ENCODE results near the gene DCDC2.
"Not testable (repeated sequence)": the region's sequence is repeated elsewhere in the genome, so short reads cannot be mapped to it uniquely, and the experiment has no call there.

Gene DCDC2

GRCh38 chr6:24323632-24324337 lies 34.1 kb downstream of the DCDC2 start:
- DNase-seq = no peak

- DNase-seq = no peak
Measured at GRCh38 chr6:24322924-24323323, 34.9 kb downstream of the DCDC2 start.

GRCh38 chr6:24322446-24322845 lies 35.4 kb downstream of the DCDC2 start:
- not testable (repeated sequence) for DNase-seq

- no peak for DNase-seq
Measured at GRCh38 chr6:24321538-24322162, 36.2 kb downstream of the DCDC2 start.

- no peak for DNase-seq
Measured at GRCh38 chr6:24313251-24314141, 44.4 kb downstream of the DCDC2 start.

GRCh38 chr6:24311775-24312174 lies 46.1 kb downstream of the DCDC2 start:
- not testable (repeated sequence) for DNase-seq

- no peak for DNase-seq
Measured at GRCh38 chr6:24307881-24308280, 50.0 kb downstream of the DCDC2 start.

GRCh38 chr6:24306936-24307335 lies 50.9 kb downstream of the DCDC2 start:
- DNase-seq = no peak

- DNase-seq = no peak
Measured at GRCh38 chr6:24306038-24306437, 51.8 kb downstream of the DCDC2 start.

- DNase-seq = no peak
Measured at GRCh38 chr6:24296944-24297343, 60.9 kb downstream of the DCDC2 start.

- not testable (repeated sequence) for DNase-seq
Measured at GRCh38 chr6:24293852-24294251, 64.0 kb downstream of the DCDC2 start.

- no peak for DNase-seq
Measured at GRCh38 chr6:24287239-24287638, 70.6 kb downstream of the DCDC2 start.

GRCh38 chr6:24284006-24284405 lies 73.9 kb downstream of the DCDC2 start:
- no peak for DNase-seq

- DNase-seq = peak; percentile 65
Measured at GRCh38 chr6:24283043-24283985, 74.5 kb downstream of the DCDC2 start.

- DNase-seq = no peak
Measured at GRCh38 chr6:24274441-24275083, 83.3 kb downstream of the DCDC2 start.

- no peak for DNase-seq
Measured at GRCh38 chr6:24273096-24273870, 84.6 kb downstream of the DCDC2 start.

- no peak for DNase-seq
Measured at GRCh38 chr6:24272553-24272952, 85.3 kb downstream of the DCDC2 start.

GRCh38 chr6:24272148-24272547 lies 85.7 kb downstream of the DCDC2 start:
- DNase-seq = no peak

- DNase-seq = no peak
Measured at GRCh38 chr6:24270011-24270410, 87.8 kb downstream of the DCDC2 start.

GRCh38 chr6:24258214-24258613 lies 99.6 kb downstream of the DCDC2 start:
- DNase-seq = not testable (repeated sequence)

GRCh38 chr6:24257282-24257681 lies 100.6 kb downstream of the DCDC2 start:
- no peak for DNase-seq
